Tibial nerve (tissue), 4 donors: ENCODE data around the gene ZNF644. TPM values are rescaled to one million over a fixed set of nuclear protein-coding genes. Genes with fewer than 3 reads are reported as not detected.

Experiments
- DNase-seq, 2 donors: peaks; one replicate each; pipeline ENCODE4 v3.0.0-alpha.2; 2019; ENCODE audit warnings: low spot score in 2 of 2
- H3K27ac ChIP-seq, 4 donors: fragments of 200-600 bp; sonication (generic) in 3 of 4; one replicate each; pipeline ENCODE4 v1.5.1; 2017 to 2019; ENCODE audit warnings: mild to moderate bottlenecking in 1 of 4
- H3K27me3 ChIP-seq, 2 donors: fragments of 200-600 bp; sonication (generic) in 1 of 2; one replicate each; pipeline versions ENCODE4 v1.5.1 to v1.6.0; 2017 to 2019
- H3K36me3 ChIP-seq, 3 donors: fragments of 200-600 bp; sonication (generic); one replicate each; pipeline ENCODE4 v1.5.1; 2018 to 2019
- H3K4me1 ChIP-seq, 4 donors: fragments of 200-600 bp; sonication (generic) in 3 of 4; one replicate each; pipeline ENCODE4 v1.5.1; 2017 to 2019
- H3K4me3 ChIP-seq, 4 donors: fragments of 200-600 bp; sonication (generic) in 3 of 4; one replicate each; pipeline ENCODE4 v1.5.1; 2017 to 2019; ENCODE audit warnings: mild to moderate bottlenecking in 1 of 4, moderate library complexity in 1 of 4
- H3K9me3 ChIP-seq, 4 donors: fragments of 200-600 bp; sonication (generic) in 3 of 4; one replicate each; pipeline ENCODE4 v1.5.1; 2017 to 2019
- EP300 ChIP-seq, 2 donors: sonication (generic); formaldehyde crosslinking; IDR thresholded peaks; one replicate each; pipeline ENCODE4 v1.6.1; 2017; ENCODE audit warnings: antibody characterized with exemption in 2 of 2, mild to moderate bottlenecking in 1 of 2
- POLR2A ChIP-seq, 2 donors: fragments of 450-650 bp; IDR thresholded peaks; one replicate each; pipeline ENCODE4 v1.6.1; 2017; ENCODE audit warnings: antibody characterized with exemption in 2 of 2, mild to moderate bottlenecking in 2 of 2, moderate library complexity in 2 of 2
- WGBS, 2 donors: methylation state at CpG; one replicate each; pipeline ENCODE4 v1.1.5; 2018; 5-methylcytosine and 5-hydroxymethylcytosine counted together
- total RNA-seq, 4 donors: library from RNA; depleted of rRNA; stranded (reverse); fragments of >200 nt; gene quantifications; one replicate each; pipeline ENCODE4 v1.1.0, GENCODE V29; 2016
- TF ChIP-seq, protein P1 (sequence below), 5 experiments: fragments of 200-600 bp in 3 of 5; fragments of 450-650 bp in 2 of 5; sonication (generic) in 3 of 5; IDR thresholded peaks; one replicate each; pipeline ENCODE4 v1.5.1; 2016 to 2019; ENCODE audit warnings: antibody characterized with exemption in 5 of 5, mild to moderate bottlenecking in 3 of 5, moderate library complexity in 2 of 5

Gene ZNF644
- total RNA-seq, 4 donors from 2014 or later = 43.3 to 97.2 (median 70.8) TPM

DNA sequence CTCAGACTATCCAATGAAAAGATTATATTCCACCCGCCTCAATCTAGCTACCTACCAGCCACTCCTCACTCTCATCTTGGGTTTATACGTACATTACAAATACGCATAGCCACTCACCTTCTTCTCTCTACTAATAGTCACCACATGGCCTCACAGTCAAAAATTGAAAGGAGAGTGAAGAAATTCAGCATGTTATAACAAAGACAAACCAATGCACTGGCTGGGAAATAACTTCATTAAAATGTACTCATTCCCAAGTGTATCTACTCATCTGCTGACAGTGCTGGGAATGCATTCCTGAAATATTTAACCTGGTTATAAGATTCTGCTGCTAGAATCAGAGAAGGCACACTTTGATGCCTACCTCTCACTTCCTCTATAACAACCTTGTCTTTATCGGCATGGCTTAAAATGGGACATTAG is 6.5 kb downstream of the ZNF644 start:
- no peak for DNase-seq
- Histone ChIP-seq H3K27ac (peak overlapping the region; percentile 50 to 100 (median 82)), H3K27me3 (no peaks in the 10 kb centered on the region), H3K36me3 (no peaks in the 10 kb centered on the region), H3K4me3 (no peak overlapping the region), H3K4me1 (peaks cover 0 to 96% (median 57%) of the 10 kb centered on the region in 4 donors), H3K9me3 (no peaks in the 10 kb centered on the region)
- TF ChIP-seq POLR2A (IDR thresholded peaks at IDR 0.05) (no peak), EP300 (IDR thresholded peaks at IDR 0.05) (no peak)
- TF ChIP-seq, protein P1, sequence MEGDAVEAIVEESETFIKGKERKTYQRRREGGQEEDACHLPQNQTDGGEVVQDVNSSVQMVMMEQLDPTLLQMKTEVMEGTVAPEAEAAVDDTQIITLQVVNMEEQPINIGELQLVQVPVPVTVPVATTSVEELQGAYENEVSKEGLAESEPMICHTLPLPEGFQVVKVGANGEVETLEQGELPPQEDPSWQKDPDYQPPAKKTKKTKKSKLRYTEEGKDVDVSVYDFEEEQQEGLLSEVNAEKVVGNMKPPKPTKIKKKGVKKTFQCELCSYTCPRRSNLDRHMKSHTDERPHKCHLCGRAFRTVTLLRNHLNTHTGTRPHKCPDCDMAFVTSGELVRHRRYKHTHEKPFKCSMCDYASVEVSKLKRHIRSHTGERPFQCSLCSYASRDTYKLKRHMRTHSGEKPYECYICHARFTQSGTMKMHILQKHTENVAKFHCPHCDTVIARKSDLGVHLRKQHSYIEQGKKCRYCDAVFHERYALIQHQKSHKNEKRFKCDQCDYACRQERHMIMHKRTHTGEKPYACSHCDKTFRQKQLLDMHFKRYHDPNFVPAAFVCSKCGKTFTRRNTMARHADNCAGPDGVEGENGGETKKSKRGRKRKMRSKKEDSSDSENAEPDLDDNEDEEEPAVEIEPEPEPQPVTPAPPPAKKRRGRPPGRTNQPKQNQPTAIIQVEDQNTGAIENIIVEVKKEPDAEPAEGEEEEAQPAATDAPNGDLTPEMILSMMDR (IDR thresholded peaks at IDR 0.05) = no peak
- 65 to 72% methylated on average over 4 of the region's 4 CpGs for WGBS, 2 donors

DNA sequence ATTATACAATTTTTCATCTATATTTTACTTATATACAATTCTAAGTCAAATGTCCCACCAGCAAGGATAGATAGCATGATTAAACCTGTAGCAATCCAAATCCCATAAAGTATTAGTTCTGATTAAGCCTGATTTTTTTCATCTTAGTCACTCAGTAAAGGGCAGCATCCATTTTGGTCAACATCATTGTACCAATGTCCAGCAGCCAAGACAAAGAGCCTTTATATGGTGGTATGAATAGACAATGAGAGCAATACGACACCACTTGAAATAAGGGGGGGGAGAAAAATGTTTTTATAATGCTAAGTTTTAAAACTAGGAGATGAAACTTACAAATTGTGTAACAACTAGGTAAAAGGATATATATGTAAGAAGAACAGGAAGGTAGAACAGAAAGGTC is 7.4 kb downstream of the ZNF644 start:
- H3K9me3 ChIP-seq = no peaks in the 10 kb centered on the region
- DNase-seq = no peak
- H3K36me3 ChIP-seq = no peaks in the 10 kb centered on the region
- TF ChIP-seq, protein P1 (IDR thresholded peaks at IDR 0.05) = no peak
- TF ChIP-seq POLR2A (IDR thresholded peaks at IDR 0.05) (no peak), EP300 (IDR thresholded peaks at IDR 0.05) (peak; percentile 55 to 76)
- H3K4me3 ChIP-seq = no peak overlapping the region
- WGBS, 2 donors = 36 to 55% methylated on average over 1 of the region's 1 CpG
- no peaks in the 10 kb centered on the region for H3K27me3 ChIP-seq
- H3K4me1 ChIP-seq = peaks cover 0 to 96% (median 52%) of the 10 kb centered on the region in 4 donors
- H3K27ac ChIP-seq = peak overlapping the region; percentile 50 to 100 (median 82)

DNA sequence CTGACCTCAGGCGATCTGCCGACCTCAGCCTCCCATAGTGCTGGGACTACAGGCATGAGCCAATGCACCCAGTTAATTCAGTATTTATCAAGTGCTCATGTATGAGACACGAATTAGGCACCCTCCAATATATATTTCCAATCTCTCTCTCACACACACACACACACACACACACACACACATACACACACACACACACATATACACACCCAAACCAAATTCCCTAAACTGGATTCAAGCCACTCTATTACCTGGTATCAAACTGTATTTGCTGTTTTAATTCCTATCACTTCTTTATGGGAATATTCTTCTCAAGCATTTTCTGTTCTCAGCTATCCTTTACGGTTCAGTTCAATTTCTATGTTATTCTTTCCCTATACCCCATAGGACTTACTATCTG is 8.5 kb downstream of the ZNF644 start:
- Histone ChIP-seq H3K27ac (peak overlapping the region; percentile 36 to 100 (median 68)), H3K27me3 (no peaks in the 10 kb centered on the region), H3K4me3 (no peak overlapping the region), H3K9me3 (no peaks in the 10 kb centered on the region), H3K36me3 (no peaks in the 10 kb centered on the region), H3K4me1 (peaks cover 0 to 96% (median 45%) of the 10 kb centered on the region in 4 donors)
- DNase-seq = no peak
- WGBS, 2 donors = 67 to 82% methylated on average over 4 of the region's 4 CpGs
- TF ChIP-seq EP300 (IDR thresholded peaks at IDR 0.05) (no peak), POLR2A (IDR thresholded peaks at IDR 0.05) (no peak)
- TF ChIP-seq, protein P1 (IDR thresholded peaks at IDR 0.05) = no peak

DNA sequence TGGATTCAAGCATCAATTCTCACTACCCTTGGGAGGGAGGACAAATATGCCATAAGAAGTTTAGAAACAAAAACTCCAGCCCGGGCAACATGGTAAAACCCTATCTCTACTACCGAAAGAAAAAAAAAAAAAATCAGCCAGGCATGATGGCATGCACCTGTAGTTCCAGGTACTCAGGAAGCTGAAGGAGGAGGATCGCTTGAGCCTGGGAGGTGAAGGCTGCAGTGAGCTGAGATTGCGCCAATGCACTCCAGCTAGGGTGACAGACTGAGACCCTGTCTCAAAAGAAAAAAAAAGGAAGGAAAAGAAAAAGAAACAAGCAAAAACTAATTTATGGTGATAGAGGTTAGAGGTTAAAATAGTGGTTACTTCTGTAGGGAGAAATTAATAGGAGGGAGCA is 9.6 kb downstream of the ZNF644 start:
- Histone ChIP-seq H3K36me3 (no peaks in the 10 kb centered on the region), H3K9me3 (no peaks in the 10 kb centered on the region), H3K4me1 (peaks cover 0 to 88% (median 39%) of the 10 kb centered on the region in 4 donors), H3K27ac (peak overlapping the region; percentile 4 to 100 (median 53)), H3K27me3 (no peaks in the 10 kb centered on the region), H3K4me3 (no peak overlapping the region)
- no peak for DNase-seq
- TF ChIP-seq POLR2A (IDR thresholded peaks at IDR 0.05) = no peak
- 83 to 90% methylated on average over 4 of the region's 4 CpGs for WGBS, 2 donors

DNA sequence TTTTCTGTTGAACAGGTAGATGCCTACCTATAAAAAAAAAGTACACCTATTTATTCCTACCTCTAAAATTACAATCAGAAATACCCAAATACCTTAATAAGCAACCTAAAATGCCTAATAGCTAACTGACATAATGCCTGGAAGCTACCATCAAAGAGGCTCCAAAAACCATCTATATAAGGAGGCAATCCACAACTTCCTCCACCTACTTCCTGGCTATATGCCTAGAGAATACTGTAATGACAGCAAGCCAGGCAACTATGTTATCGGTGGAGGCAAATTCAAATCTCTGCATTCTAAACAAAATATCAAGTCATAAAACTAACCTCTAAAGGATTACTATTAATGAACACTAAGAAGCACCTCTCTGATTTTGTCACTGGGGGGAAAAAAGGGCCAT is 10.1 kb downstream of the ZNF644 start:
- H3K4me3 ChIP-seq = no peak overlapping the region
- DNase-seq = no peak
- H3K27ac ChIP-seq = peak overlapping the region; percentile 4 to 100 (median 53)
- peaks cover 0 to 83% (median 37%) of the 10 kb centered on the region in 4 donors for H3K4me1 ChIP-seq
- no peaks in the 10 kb centered on the region for H3K9me3 ChIP-seq
- TF ChIP-seq POLR2A (IDR thresholded peaks at IDR 0.05) (no peak), EP300 (IDR thresholded peaks at IDR 0.05) (no peak)
- TF ChIP-seq, protein P1 (IDR thresholded peaks at IDR 0.05) = no peak
- WGBS, 2 donors = 3 to 8% methylated on average over 1 of the region's 1 CpG
- no peaks in the 10 kb centered on the region for H3K27me3 ChIP-seq
- no peaks in the 10 kb centered on the region for H3K36me3 ChIP-seq

DNA sequence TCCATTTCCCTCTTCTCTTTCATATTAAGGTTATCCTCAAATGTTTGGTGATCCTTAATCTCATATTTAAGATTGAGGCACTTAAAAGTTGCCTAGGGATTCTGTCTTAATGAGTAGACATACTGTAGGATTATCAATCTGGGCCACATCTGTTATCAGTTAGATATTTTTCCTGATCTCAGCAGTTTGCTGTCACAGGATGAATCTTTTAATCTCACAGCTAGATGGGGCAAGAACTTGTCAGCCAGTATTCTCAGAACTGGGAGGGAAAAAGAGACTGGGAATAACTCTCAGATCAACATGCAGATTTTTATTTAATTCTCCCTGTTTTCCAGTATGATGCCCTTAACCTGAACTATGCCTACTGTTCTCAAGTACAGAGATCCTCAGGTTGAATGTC is 14.0 kb downstream of the ZNF644 start:
- TF ChIP-seq POLR2A (IDR thresholded peaks at IDR 0.05) = no peak
- Histone ChIP-seq H3K9me3 (peaks cover 0 to 11% (median 3%) of the 10 kb centered on the region in 4 donors), H3K4me1 (peaks cover 0 to 49% (median 23%) of the 10 kb centered on the region in 4 donors), H3K27me3 (no peaks in the 10 kb centered on the region), H3K27ac (no peak overlapping the region), H3K4me3 (no peak overlapping the region), H3K36me3 (peaks cover 0 to 12% (median 0%) of the 10 kb centered on the region in 3 donors)
- DNase-seq = no peak
